ENCODE results near the gene FGD3. TPM values are rescaled to one million over a fixed set of nuclear protein-coding genes. Genes with fewer than 3 reads are reported as not detected.

FGD3 gene
- total RNA-seq, 1 donor from 2014 or later: 1.8 TPM

GRCh38 chr9:92974761-92975755 lies 27.7 kb downstream of the FGD3 start:
- Histone ChIP-seq H3K27ac (replicated peaks) (no peak overlapping the region), H3K27me3 (ENCODE audit: low read depth) (no peaks in the 10 kb centered on the region), H3K36me3 (no peaks in the 10 kb centered on the region), H3K4me3 (no peak overlapping the region), H3K4me1 (peaks cover 22% of the 10 kb centered on the region), H3K9me3 (replicated peaks) (no peaks in the 10 kb centered on the region)
- TF ChIP-seq CTCF (IDR thresholded peaks at IDR 0.05; ENCODE audit: borderline replicate concordance): no peak
- no peak for DNase-seq
- intact Hi-C loops (cut with micrococcal nuclease): no loop called here

DNA sequence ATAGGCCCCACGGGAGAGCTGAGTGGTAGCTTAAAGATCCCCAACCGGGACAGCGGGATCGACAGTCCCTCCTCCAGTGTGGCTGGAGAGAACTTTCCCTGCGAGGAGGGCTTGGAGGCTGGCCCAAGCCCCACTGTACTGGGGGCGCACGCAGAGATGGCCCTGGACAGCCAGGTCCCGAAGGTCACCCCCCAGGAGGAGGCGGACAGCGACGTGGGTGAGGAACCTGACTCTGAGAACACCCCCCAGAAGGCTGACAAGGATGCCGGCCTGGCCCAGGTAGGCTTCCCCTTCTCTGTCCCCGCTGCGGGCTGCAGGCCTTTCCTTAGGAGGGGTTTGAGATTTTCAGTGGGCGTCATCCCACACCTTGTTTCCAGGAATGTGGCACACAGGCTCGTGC lies 29.1 kb downstream of the FGD3 start:
- no peak for DNase-seq
- H3K4me3 ChIP-seq: no peak overlapping the region
- H3K27ac ChIP-seq (replicated peaks): no peak overlapping the region
- H3K27me3 ChIP-seq (ENCODE audit: low read depth): no peaks in the 10 kb centered on the region
- no peaks in the 10 kb centered on the region for H3K36me3 ChIP-seq
- TF ChIP-seq CTCF (IDR thresholded peaks at IDR 0.05; ENCODE audit: borderline replicate concordance): no peak
- H3K4me1 ChIP-seq: peaks cover 15% of the 10 kb centered on the region
- intact Hi-C loops (cut with micrococcal nuclease): no loop called here
- no peaks in the 10 kb centered on the region for H3K9me3 ChIP-seq (replicated peaks)

GRCh38 chr9:92977279-92977678 lies 30.0 kb downstream of the FGD3 start:
- no peaks in the 10 kb centered on the region for H3K9me3 ChIP-seq (replicated peaks)
- no peak overlapping the region for H3K27ac ChIP-seq (replicated peaks)
- H3K27me3 ChIP-seq (ENCODE audit: low read depth): no peaks in the 10 kb centered on the region
- no peaks in the 10 kb centered on the region for H3K36me3 ChIP-seq
- H3K4me1 ChIP-seq: peaks cover 15% of the 10 kb centered on the region
- no peak for TF ChIP-seq CTCF (IDR thresholded peaks at IDR 0.05; ENCODE audit: borderline replicate concordance)
- intact Hi-C loops (cut with micrococcal nuclease): no loop called here
- H3K4me3 ChIP-seq: no peak overlapping the region
- DNase-seq: no peak

- Histone ChIP-seq H3K27me3 (ENCODE audit: low read depth) (no peaks in the 10 kb centered on the region), H3K4me3 (no peak overlapping the region), H3K36me3 (no peaks in the 10 kb centered on the region), H3K4me1 (peaks cover 15% of the 10 kb centered on the region), H3K9me3 (replicated peaks) (peaks cover 6% of the 10 kb centered on the region), H3K27ac (replicated peaks) (no peak overlapping the region)
- intact Hi-C loops (cut with micrococcal nuclease): no loop called here
- no peak for TF ChIP-seq CTCF (IDR thresholded peaks at IDR 0.05; ENCODE audit: borderline replicate concordance)
- DNase-seq: no peak
These were observed 31.1 kb downstream of the FGD3 start for GRCh38 chr9:92978345-92978875.

- Histone ChIP-seq H3K4me3 (no peak overlapping the region), H3K27ac (replicated peaks) (no peak overlapping the region), H3K27me3 (ENCODE audit: low read depth) (no peaks in the 10 kb centered on the region), H3K4me1 (peaks cover 15% of the 10 kb centered on the region), H3K36me3 (no peaks in the 10 kb centered on the region), H3K9me3 (replicated peaks) (peaks cover 17% of the 10 kb centered on the region)
- TF ChIP-seq CTCF (IDR thresholded peaks at IDR 0.05; ENCODE audit: borderline replicate concordance): no peak
- intact Hi-C loops (cut with micrococcal nuclease): no loop called here
- no peak for DNase-seq
These were observed 32.1 kb downstream of the FGD3 start for GRCh38 chr9:92979283-92980056.

Data from left ventricle myocardium inferior (tissue), 1 donor.